ENCODE measurements around the gene NHLRC2. TPM values are rescaled to one million over a fixed set of nuclear protein-coding genes. Genes with fewer than 3 reads are reported as not detected.

Gene NHLRC2
- total RNA-seq, 3 donors from 2014 or later: 30.4 to 51.5 (median 31.0) TPM

GRCh38 chr10:113920114-113920513 lies 65.7 kb downstream of the NHLRC2 start:
- peaks cover 3% of the 10 kb centered on the region for H3K9me3 ChIP-seq
- no peak for DNase-seq
- no peak overlapping the region for H3K4me3 ChIP-seq
- intact Hi-C loops (cut with DNase I, micrococcal nuclease): no loop called here
- no peaks in the 10 kb centered on the region for H3K4me1 ChIP-seq (ENCODE audit: low read depth)
- no peaks in the 10 kb centered on the region for H3K36me3 ChIP-seq (ENCODE audit: low read depth)
- ATAC-seq: no peak
- TF ChIP-seq, protein P1, sequence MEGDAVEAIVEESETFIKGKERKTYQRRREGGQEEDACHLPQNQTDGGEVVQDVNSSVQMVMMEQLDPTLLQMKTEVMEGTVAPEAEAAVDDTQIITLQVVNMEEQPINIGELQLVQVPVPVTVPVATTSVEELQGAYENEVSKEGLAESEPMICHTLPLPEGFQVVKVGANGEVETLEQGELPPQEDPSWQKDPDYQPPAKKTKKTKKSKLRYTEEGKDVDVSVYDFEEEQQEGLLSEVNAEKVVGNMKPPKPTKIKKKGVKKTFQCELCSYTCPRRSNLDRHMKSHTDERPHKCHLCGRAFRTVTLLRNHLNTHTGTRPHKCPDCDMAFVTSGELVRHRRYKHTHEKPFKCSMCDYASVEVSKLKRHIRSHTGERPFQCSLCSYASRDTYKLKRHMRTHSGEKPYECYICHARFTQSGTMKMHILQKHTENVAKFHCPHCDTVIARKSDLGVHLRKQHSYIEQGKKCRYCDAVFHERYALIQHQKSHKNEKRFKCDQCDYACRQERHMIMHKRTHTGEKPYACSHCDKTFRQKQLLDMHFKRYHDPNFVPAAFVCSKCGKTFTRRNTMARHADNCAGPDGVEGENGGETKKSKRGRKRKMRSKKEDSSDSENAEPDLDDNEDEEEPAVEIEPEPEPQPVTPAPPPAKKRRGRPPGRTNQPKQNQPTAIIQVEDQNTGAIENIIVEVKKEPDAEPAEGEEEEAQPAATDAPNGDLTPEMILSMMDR (IDR thresholded peaks at IDR 0.05): no peak

DNA sequence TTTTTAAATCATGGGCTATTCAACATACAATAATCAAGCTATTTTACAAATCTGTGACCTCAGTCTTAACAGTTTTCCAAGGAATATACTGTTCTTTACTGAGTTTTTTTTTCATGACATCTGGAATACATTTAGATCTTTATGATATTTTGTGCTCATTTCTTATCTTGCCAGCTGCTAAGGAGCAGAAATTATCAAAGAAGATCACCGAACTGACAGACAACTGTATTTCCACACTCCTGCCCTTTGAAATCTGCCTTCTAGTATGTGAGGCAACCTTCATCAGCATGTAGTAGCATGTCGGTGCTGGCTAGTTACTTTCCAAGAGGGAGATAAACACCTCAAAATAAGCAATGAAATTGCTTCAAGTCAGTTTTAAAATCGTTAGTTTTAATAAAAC lies 66.4 kb downstream of the NHLRC2 start:
- Histone ChIP-seq H3K36me3 (ENCODE audit: low read depth) (no peaks in the 10 kb centered on the region), H3K4me1 (ENCODE audit: low read depth) (no peaks in the 10 kb centered on the region), H3K4me3 (no peak overlapping the region), H3K9me3 (peaks cover 3% of the 10 kb centered on the region)
- DNase-seq: no peak
- TF ChIP-seq, protein P1 (IDR thresholded peaks at IDR 0.05): no peak
- ATAC-seq: no peak
- intact Hi-C loops (cut with DNase I, micrococcal nuclease): no loop called here

- no peak for ATAC-seq
- no peak overlapping the region for H3K4me3 ChIP-seq
- no peaks in the 10 kb centered on the region for H3K4me1 ChIP-seq (ENCODE audit: low read depth)
- DNase-seq: no peak
- H3K36me3 ChIP-seq (ENCODE audit: low read depth): no peaks in the 10 kb centered on the region
- TF ChIP-seq, protein P1 (IDR thresholded peaks at IDR 0.05): no peak
- intact Hi-C loops (cut with DNase I, micrococcal nuclease): no loop called here
- peaks cover 3% of the 10 kb centered on the region for H3K9me3 ChIP-seq
These were observed 67.3 kb downstream of the NHLRC2 start for GRCh38 chr10:113921561-113922370.

DNA sequence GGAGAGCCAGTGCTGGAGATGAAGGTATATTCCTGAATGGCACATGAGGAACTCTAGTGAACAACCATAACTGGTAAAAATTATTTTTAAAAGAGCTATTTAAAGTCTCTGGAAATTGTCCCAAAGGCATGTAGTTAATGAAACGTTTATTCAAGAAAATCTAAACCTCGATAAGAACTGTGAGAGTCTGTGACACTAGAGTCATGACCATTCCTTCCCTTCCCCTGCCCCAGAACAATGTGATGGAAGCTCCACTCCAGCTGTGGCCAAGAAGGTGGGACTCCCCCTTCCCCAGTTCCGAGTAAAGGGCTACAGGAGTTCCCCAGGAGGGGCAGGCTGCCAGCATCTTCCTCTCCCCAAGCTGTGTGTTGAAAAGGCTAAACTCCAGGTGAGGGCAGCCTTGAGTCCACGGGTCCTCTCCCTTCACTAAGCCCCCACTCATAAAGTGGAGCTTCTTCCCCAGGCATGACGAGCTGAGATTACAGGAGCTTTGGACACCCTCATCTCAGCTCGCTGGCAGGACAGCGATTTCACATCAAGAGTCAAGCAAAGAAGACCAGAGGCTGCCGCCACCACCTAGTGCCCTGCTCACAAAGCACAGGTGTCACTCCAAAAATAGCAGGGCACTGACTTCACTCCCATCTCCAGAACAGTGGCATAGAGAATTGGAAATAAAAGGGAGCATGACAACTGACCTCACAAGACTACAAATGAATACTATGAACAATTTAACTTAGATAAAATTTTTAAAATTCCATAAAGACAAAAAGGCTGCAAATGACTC lies 68.5 kb downstream of the NHLRC2 start:
- H3K9me3 ChIP-seq: peaks cover 3% of the 10 kb centered on the region
- DNase-seq (no peak), ATAC-seq (no peak)
- no peaks in the 10 kb centered on the region for H3K36me3 ChIP-seq (ENCODE audit: low read depth)
- no peaks in the 10 kb centered on the region for H3K4me1 ChIP-seq (ENCODE audit: low read depth)
- intact Hi-C loops (cut with DNase I, micrococcal nuclease): no loop called here
- H3K4me3 ChIP-seq: no peak overlapping the region
- TF ChIP-seq, protein P1 (IDR thresholded peaks at IDR 0.05): no peak

DNA sequence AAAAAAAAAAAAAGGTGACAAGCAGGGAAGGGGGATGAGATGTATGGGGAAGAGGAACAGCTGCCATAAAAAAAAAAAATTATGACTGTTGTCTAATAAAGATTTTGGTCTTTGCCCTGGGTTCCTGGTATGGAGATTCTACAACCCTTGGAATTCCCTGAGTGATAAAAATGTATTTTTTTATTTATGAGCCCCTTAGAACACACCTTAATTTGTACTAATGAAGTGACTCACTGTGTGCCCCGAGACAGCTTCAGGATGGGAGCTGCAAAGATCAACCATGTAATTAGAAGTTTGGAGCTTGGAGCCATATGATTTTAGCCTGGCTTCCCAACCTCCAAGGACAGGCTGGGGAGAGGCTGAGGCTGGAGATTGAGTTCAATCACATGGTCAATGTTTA lies 69.7 kb downstream of the NHLRC2 start:
- Histone ChIP-seq H3K4me3 (no peak overlapping the region), H3K4me1 (ENCODE audit: low read depth) (no peaks in the 10 kb centered on the region), H3K9me3 (peaks cover 3% of the 10 kb centered on the region), H3K36me3 (ENCODE audit: low read depth) (no peaks in the 10 kb centered on the region)
- intact Hi-C loops (cut with DNase I, micrococcal nuclease): no loop called here
- ATAC-seq: peak; percentile 51
- no peak for DNase-seq
- TF ChIP-seq, protein P1 (IDR thresholded peaks at IDR 0.05): no peak

All from mucosa of descending colon (tissue), 3 donors.